A549 (cell line): ENCODE data around the gene CDC42. TPM values are rescaled to one million over a fixed set of nuclear protein-coding genes. Genes with fewer than 3 reads are reported as not detected.
"Not testable (repeated sequence)": the region's sequence is repeated elsewhere in the genome, so short reads cannot be mapped to it uniquely, and the experiment has no call there.

Experiments
- ATAC-seq, 2 experiments: fragments of 200-7000 bp in 1 of 2; fragments of >200 bp in 1 of 2; cut with Nextera tagmentation in 1 of 2; cut with Tn5 transposase in 1 of 2; 3 replicates each; pipeline versions ENCODE4 v1.8.0 to v1.9.1; 2018 to 2020; ENCODE audit warnings: mild to moderate bottlenecking in 1 of 2, moderate library complexity in 1 of 2
- CTCF ChIA-PET: fragments of 300-600 bp; sonication (Branson Sonifier 250); formaldehyde crosslinking; extraction: SDS; loops from one replicate; lab custom pipeline; 2021; ENCODE audit warnings: antibody characterized with exemption, inconsistent platforms; lab: Yijun Ruan, JAX
- POLR2A ChIA-PET: fragments of 350-600 bp; formaldehyde crosslinking; extraction: SDS; loops from one replicate; lab custom pipeline; 2021; ENCODE audit warnings: antibody characterized with exemption, inconsistent platforms; lab: Yijun Ruan, JAX
- DNase-seq, 2 experiments: peaks; one replicate each; pipeline versions ENCODE4 v3.0.0 to v3.0.0-alpha.2; 2011 to 2016; ENCODE audit warnings: low read depth in 1 of 2, low spot score in 1 of 2
- FAIRE-seq: peaks from 2 replicates; lab custom pipeline; 2011; peaks lifted over from hg19 to GRCh38; lab: Jason Lieb, UNC
- H3K27ac ChIP-seq, 2 experiments: fragments of >200 bp; sonication (Bioruptor Twin); formaldehyde crosslinking; 3 replicates each; pipeline ENCODE4 v1.5.1; 2016 to 2017
- H3K4me1 ChIP-seq: fragments of >200 bp; sonication (Bioruptor Twin); formaldehyde crosslinking; 3 replicates; pipeline ENCODE4 v1.6.1; 2016
- H3K4me2 ChIP-seq: fragments of >200 bp; sonication (Bioruptor Twin); formaldehyde crosslinking; 3 replicates; pipeline ENCODE4 v1.6.1; 2016
- H3K4me3 ChIP-seq: fragments of >200 bp; sonication (Bioruptor Twin); formaldehyde crosslinking; 3 replicates; pipeline ENCODE4 v1.5.1; 2016
- H3K9me3 ChIP-seq: fragments of >200 bp; sonication (Bioruptor Twin); formaldehyde crosslinking; 3 replicates; pipeline ENCODE4 v1.6.1; 2016
- BHLHE40 ChIP-seq: IDR thresholded peaks from 2 replicates; pipeline ENCODE4 v1.6.1; 2012; ENCODE audit warnings: low read depth, low read length, inconsistent platforms
- CBX2 ChIP-seq: fragments of 200-600 bp; sonication (generic); IDR thresholded peaks from 2 replicates; pipeline ENCODE4 v1.6.1; 2016; ENCODE audit warnings: low read depth, mild to moderate bottlenecking, borderline replicate concordance
- CBX8 ChIP-seq: fragments of 200-600 bp; sonication (generic); IDR thresholded peaks from 2 replicates; pipeline ENCODE4 v1.6.1; 2016
- CHD4 ChIP-seq: fragments of 200-600 bp; sonication (generic); IDR thresholded peaks from 2 replicates; pipeline ENCODE4 v1.6.1; 2016; ENCODE audit warnings: antibody characterized with exemption, mild to moderate bottlenecking, borderline replicate concordance
- FOXS1 ChIP-seq: fragments of 250-450 bp; sonication (Bioruptor Pico); IDR thresholded peaks from 2 replicates; pipeline ENCODE4 v1.5.0; 2020; ENCODE audit warnings: mild to moderate bottlenecking, moderate library complexity
- HOXB13 ChIP-seq: fragments of 250-450 bp; sonication (Bioruptor Pico); IDR thresholded peaks from 2 replicates; pipeline ENCODE4 v1.5.0; 2020; ENCODE audit warnings: low read depth, mild to moderate bottlenecking, moderate library complexity
- KDM5A ChIP-seq: fragments of 200-600 bp; sonication (generic); IDR thresholded peaks from 2 replicates; pipeline ENCODE4 v1.6.1; 2016; ENCODE audit warnings: antibody characterized with exemption, mild to moderate bottlenecking
- MAFK ChIP-seq: fragments of 450-650 bp; IDR thresholded peaks from 2 replicates; pipeline ENCODE4 v1.6.1; 2014; ENCODE audit not compliant: partially characterized antibody
- NFE2L2 ChIP-seq: fragments of 150-350 bp; conservative IDR thresholded peaks from 2 replicates; pipeline ENCODE4 v1.6.1; 2014; ENCODE audit warnings: low read length
- PHF8 ChIP-seq: fragments of 200-600 bp; sonication (generic); IDR thresholded peaks from 2 replicates; pipeline ENCODE4 v1.6.1; 2016; ENCODE audit warnings: low read depth, mild to moderate bottlenecking, antibody characterized with exemption, moderate library complexity, borderline replicate concordance
- RNF2 ChIP-seq: fragments of 200-600 bp; sonication (generic); IDR thresholded peaks from 2 replicates; pipeline ENCODE4 v1.6.1; 2016; ENCODE audit warnings: low read depth, mild to moderate bottlenecking, antibody characterized with exemption, moderate library complexity, borderline replicate concordance
- SREBF2 ChIP-seq: fragments of 450-650 bp; IDR thresholded peaks from 2 replicates; pipeline ENCODE4 v1.6.1; 2014; ENCODE audit warnings: mild to moderate bottlenecking, moderate library complexity
- TFCP2L1 ChIP-seq: fragments of 250-450 bp; sonication (Bioruptor Pico); IDR thresholded peaks from 2 replicates; pipeline ENCODE4 v1.5.0; 2021; ENCODE audit warnings: mild to moderate bottlenecking
- TP53 ChIP-seq: fragments of 250-450 bp; sonication (Bioruptor Pico); IDR thresholded peaks from 2 replicates; pipeline ENCODE4 v1.5.0; 2021; ENCODE audit warnings: mild to moderate bottlenecking, moderate library complexity
- ZC3H11A ChIP-seq: fragments of 450-650 bp; IDR thresholded peaks from 2 replicates; pipeline ENCODE4 v1.6.1; 2014; ENCODE audit warnings: antibody characterized with exemption, mild to moderate bottlenecking
- ZFP36 ChIP-seq: fragments of 450-650 bp; IDR thresholded peaks from 2 replicates; pipeline ENCODE4 v1.6.1; 2014; ENCODE audit warnings: borderline replicate concordance; ENCODE audit not compliant: partially characterized antibody
- ZSCAN20 ChIP-seq: fragments of 250-450 bp; sonication (Bioruptor Pico); IDR thresholded peaks from 2 replicates; pipeline ENCODE4 v1.8.0; 2022; ENCODE audit warnings: mild to moderate bottlenecking, moderate library complexity
- WGBS: methylation state at CpG from one replicate; pipeline ENCODE4 v1.1.6; 2017; ENCODE audit errors: missing lambda C conversion rate; 5-methylcytosine and 5-hydroxymethylcytosine counted together
- polyA plus RNA-seq, 4 experiments: library from polyadenylated mRNA; depleted of rRNA in 3 of 4; stranded (reverse); fragments of >200 nt; fragmentation: RNase III in 1 of 4; extraction: RNeasy Plus Mini Kit Qiagen cat#74134 plus additional on column Dnase treatment in 1 of 4; gene quantifications; 2 replicates in 3 of 4; 3 replicates in 1 of 4; pipeline ENCODE4 v1.2.3, GENCODE V29; 2011 to 2017
- TF ChIP-seq, protein P1 (sequence below): fragments of 450-650 bp; IDR thresholded peaks from 2 replicates; pipeline ENCODE4 v1.6.1; 2014; ENCODE audit warnings: antibody characterized with exemption
- TF ChIP-seq, protein P2 (sequence below): fragments of 200-600 bp; sonication (generic); IDR thresholded peaks from 2 replicates; pipeline ENCODE4 v1.6.1; 2016; ENCODE audit warnings: antibody characterized with exemption, mild to moderate bottlenecking, moderate library complexity
- TF ChIP-seq, protein P3 (sequence below): fragments of >200 bp; sonication (Bioruptor Twin); formaldehyde crosslinking; IDR thresholded peaks from 2 replicates; pipeline ENCODE4 v1.6.1; 2016
- TF ChIP-seq, protein P4 (sequence below): IDR thresholded peaks from 2 replicates; pipeline ENCODE4 v1.6.1; 2012
- TF ChIP-seq, protein P5 (sequence below): fragments of 250-450 bp; sonication (Bioruptor Pico); IDR thresholded peaks from 2 replicates; pipeline ENCODE4 v1.5.0; 2021; ENCODE audit warnings: mild to moderate bottlenecking, moderate library complexity, borderline replicate concordance

The CDC42 gene
- polyA plus RNA-seq, 2 of the 4 experiments (the other 2 are of a cell fraction) = 155 to 212 TPM

DNA sequence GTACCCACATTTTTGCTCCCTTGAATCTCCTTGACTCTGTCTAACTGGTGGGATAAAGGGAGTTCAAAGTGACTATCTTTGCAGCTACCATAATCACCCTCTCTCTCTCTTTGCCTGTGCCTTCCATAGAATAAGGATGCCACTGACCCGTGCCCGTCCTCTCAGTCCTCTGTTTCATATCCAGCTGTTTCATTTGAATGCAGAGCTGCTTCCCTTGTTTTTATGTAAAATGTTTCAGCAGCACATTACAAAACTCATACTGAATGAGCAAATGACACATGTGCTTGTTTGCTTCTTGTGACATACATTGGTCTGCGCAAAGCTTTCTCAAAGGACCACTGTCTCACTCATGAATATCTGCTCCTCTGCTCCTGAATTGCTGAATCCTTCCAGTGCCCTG, 38.4 kb downstream of the CDC42 start:
- ATAC-seq (no peak), FAIRE-seq (no peak), DNase-seq (no peak)
- Histone ChIP-seq H3K4me1 (peaks cover 14% of the 10 kb centered on the region; the same call in 2 of the 3 replicates), H3K9me3 (no peaks in the 10 kb centered on the region), H3K4me2 (no peak overlapping the region), H3K4me3 (no peak overlapping the region), H3K27ac (no peak overlapping the region)
- 86% methylated on average over 3 of the region's 3 CpGs for WGBS
- CTCF ChIA-PET = interaction anchor here (1.1 kb wide), 2 partner anchors 8 to 10 kb away, joined by 3 to 4 read pairs; no protein-coding TSS in a partner anchor
- POLR2A ChIA-PET = no interaction called here
- TF ChIP-seq RNF2 = no peak
- TF ChIP-seq KDM5A = no peak
- TF ChIP-seq CBX8 = no peak
- TF ChIP-seq FOXS1 (CRISPR knock-in tag) = no peak
- TF ChIP-seq, protein P1, sequence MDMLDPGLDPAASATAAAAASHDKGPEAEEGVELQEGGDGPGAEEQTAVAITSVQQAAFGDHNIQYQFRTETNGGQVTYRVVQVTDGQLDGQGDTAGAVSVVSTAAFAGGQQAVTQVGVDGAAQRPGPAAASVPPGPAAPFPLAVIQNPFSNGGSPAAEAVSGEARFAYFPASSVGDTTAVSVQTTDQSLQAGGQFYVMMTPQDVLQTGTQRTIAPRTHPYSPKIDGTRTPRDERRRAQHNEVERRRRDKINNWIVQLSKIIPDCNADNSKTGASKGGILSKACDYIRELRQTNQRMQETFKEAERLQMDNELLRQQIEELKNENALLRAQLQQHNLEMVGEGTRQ = no peak
- no peak for TF ChIP-seq ZFP36
- TF ChIP-seq ZC3H11A = no peak
- TF ChIP-seq ZSCAN20 (CRISPR knock-in tag) = no peak
- TF ChIP-seq, protein P2, sequence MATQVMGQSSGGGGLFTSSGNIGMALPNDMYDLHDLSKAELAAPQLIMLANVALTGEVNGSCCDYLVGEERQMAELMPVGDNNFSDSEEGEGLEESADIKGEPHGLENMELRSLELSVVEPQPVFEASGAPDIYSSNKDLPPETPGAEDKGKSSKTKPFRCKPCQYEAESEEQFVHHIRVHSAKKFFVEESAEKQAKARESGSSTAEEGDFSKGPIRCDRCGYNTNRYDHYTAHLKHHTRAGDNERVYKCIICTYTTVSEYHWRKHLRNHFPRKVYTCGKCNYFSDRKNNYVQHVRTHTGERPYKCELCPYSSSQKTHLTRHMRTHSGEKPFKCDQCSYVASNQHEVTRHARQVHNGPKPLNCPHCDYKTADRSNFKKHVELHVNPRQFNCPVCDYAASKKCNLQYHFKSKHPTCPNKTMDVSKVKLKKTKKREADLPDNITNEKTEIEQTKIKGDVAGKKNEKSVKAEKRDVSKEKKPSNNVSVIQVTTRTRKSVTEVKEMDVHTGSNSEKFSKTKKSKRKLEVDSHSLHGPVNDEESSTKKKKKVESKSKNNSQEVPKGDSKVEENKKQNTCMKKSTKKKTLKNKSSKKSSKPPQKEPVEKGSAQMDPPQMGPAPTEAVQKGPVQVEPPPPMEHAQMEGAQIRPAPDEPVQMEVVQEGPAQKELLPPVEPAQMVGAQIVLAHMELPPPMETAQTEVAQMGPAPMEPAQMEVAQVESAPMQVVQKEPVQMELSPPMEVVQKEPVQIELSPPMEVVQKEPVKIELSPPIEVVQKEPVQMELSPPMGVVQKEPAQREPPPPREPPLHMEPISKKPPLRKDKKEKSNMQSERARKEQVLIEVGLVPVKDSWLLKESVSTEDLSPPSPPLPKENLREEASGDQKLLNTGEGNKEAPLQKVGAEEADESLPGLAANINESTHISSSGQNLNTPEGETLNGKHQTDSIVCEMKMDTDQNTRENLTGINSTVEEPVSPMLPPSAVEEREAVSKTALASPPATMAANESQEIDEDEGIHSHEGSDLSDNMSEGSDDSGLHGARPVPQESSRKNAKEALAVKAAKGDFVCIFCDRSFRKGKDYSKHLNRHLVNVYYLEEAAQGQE = no peak
- TF ChIP-seq, protein P3, sequence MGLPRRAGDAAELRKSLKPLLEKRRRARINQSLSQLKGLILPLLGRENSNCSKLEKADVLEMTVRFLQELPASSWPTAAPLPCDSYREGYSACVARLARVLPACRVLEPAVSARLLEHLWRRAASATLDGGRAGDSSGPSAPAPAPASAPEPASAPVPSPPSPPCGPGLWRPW = no peak
- TF ChIP-seq TFCP2L1 (CRISPR knock-in tag) = no peak

DNA sequence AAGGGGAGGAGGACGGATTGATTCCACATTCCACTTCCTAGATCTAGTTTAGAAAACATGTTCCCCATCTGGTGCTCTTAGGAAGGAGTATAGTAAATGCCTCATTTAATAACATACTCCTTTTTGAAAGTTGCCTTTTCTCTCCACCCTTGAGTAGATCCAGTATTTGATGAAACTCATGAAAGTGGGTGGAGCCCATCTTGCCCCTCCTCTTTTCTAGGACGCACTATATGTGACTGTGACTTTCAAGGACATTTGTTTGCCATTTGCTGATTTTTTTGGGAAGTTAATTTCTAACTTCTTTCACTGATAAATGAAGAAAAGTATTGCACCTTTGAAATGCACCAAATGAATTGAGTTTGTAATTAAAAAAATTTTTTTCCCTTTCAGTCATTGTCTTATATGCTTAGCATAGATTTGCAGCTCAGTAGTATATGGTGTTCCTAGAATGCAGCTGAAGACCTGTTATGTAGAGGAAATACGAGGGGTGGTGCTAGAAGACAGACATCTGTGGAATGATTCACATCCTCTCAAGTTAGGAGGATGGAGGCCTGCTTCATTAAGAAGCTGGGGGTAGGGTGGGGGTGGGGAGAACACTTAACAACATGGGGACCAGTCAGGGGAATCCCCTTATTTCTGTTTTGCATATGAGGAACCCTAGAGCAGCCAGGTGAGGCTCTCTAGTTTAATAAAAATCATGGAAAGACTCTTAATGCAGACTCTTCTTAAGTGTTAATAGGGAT, 39.7 kb downstream of the CDC42 start:
- 63% methylated on average over 3 of the region's 3 CpGs for WGBS
- H3K27ac ChIP-seq, FAIRE-seq, H3K9me3 ChIP-seq, H3K4me3 ChIP-seq, H3K4me2 ChIP-seq, POLR2A ChIA-PET: not testable (repeated sequence)
- CTCF ChIA-PET = interaction anchor here (1.4 to 2.0 kb wide), 2 partner anchors 12 to 13 kb away, joined by 4 to 6 read pairs; no protein-coding TSS in a partner anchor
- ATAC-seq = peak in 1 of 2 experiments; percentile 66; a peak in 1 of 6 replicates
- H3K4me1 ChIP-seq = peaks cover 14% of the 10 kb centered on the region; the same call in 2 of the 3 replicates
- DNase-seq = peak in 1 of 2 experiments; percentile 9

DNA sequence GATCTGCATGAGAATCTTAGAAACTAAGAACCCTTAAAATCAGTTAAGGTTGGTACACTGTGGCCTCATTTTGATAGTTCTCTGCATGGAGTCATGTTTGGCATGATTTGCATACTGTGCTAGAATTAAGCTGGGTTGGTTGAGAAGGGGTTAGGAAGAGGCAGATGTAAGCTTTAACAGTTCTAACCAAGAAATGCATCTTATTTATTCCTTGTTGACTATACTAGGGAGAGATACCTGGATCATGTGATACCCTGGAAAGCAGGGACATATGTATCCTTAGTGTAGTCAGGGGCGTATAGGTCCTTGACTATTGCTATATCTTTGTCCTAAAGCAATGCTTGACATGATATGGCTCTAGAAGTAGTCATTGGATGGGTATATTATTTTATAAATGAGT, 41.0 kb downstream of the CDC42 start:
- DNase-seq (no peak), FAIRE-seq (no peak)
- POLR2A ChIA-PET = no interaction called here
- H3K27ac ChIP-seq = no peak overlapping the region
- no peaks in the 10 kb centered on the region for H3K9me3 ChIP-seq
- H3K4me2 ChIP-seq = no peak overlapping the region
- TF ChIP-seq, protein P4, sequence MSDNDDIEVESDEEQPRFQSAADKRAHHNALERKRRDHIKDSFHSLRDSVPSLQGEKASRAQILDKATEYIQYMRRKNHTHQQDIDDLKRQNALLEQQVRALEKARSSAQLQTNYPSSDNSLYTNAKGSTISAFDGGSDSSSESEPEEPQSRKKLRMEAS = no peak
- TF ChIP-seq BHLHE40 (no peak), CBX8 (no peak), ZSCAN20 (CRISPR knock-in tag) (no peak), NFE2L2 (no peak), HOXB13 (CRISPR knock-in tag) (no peak), FOXS1 (CRISPR knock-in tag) (no peak), SREBF2 (no peak), KDM5A (no peak), CHD4 (no peak), MAFK (no peak), TP53 (CRISPR knock-in tag) (no peak), PHF8 (no peak), CBX2 (no peak)
- TF ChIP-seq, protein P5, sequence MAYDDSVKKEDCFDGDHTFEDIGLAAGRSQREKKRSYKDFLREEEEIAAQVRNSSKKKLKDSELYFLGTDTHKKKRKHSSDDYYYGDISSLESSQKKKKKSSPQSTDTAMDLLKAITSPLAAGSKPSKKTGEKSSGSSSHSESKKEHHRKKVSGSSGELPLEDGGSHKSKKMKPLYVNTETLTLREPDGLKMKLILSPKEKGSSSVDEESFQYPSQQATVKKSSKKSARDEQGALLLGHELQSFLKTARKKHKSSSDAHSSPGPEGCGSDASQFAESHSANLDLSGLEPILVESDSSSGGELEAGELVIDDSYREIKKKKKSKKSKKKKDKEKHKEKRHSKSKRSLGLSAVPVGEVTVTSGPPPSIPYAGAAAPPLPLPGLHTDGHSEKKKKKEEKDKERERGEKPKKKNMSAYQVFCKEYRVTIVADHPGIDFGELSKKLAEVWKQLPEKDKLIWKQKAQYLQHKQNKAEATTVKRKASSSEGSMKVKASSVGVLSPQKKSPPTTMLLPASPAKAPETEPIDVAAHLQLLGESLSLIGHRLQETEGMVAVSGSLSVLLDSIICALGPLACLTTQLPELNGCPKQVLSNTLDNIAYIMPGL (CRISPR knock-in tag) = no peak
- TF ChIP-seq, all 56 proteins: peak for 0
- H3K4me3 ChIP-seq = no peak overlapping the region
- CTCF ChIA-PET = interaction anchor here (1.3 to 2.0 kb wide), 3 partner anchors 12 to 21 kb away, joined by 3 to 6 read pairs (median 4); no protein-coding TSS in a partner anchor
- 79% methylated on average over 1 of the region's 1 CpG for WGBS
- no peak for ATAC-seq
- peaks cover 12% of the 10 kb centered on the region; the same call in 2 of the 3 replicates for H3K4me1 ChIP-seq
